ENCODE data around the gene RAX2. TPM values are rescaled to one million over a fixed set of nuclear protein-coding genes. Genes with fewer than 3 reads are reported as not detected.
"Not testable (repeated sequence)": the region's sequence is repeated elsewhere in the genome, so short reads cannot be mapped to it uniquely, and the experiment has no call there.

RAX2 gene
- total RNA-seq, 1 experiment from 2014 or later, result not detected

DNA sequence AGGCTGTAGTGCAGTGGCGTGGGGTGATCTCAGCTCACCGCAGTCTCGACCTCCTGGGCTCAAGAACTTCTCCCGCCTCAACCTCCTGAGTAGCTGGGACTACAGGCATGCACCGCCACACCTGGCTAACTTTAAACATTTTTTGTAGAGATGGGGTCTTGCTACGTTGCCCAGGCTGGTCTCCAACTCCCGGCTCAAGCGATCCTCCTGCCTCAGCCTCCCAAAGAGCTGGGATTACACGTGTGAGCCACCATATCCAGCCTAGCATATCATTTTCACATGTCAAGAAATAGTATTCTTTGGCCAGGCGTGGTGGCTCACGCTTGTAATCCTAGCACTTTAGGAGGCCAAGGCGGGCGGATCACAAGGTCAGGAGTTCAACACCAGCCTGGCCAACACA lies 13.7 kb downstream of the RAX2 start:
- H3K9me2 ChIP-seq (ENCODE audit: insufficient read depth); DNase-seq (ENCODE audit: low read depth, low spot score); H3K9me3 ChIP-seq (ENCODE audit: control insufficient read depth in 1 of 2, insufficient read depth in 1 of 2, low read depth in 1 of 2, low read length in 2 of 2); ATAC-seq; H2AFZ ChIP-seq (ENCODE audit: low read depth, low read length, poor library complexity, severe bottlenecking); RAD21 ChIA-PET (ENCODE audit: low non-redundant PET in 1 of 2, low total read pairs in 2 of 2, uncharacterized antibody in 2 of 2, unreplicated experiment in 2 of 2); H3K4me2 ChIP-seq (ENCODE audit: low read length); H3K27ac ChIP-seq (ENCODE audit: low read depth, low read length); BruUV-seq (replicated peaks); H4K20me1 ChIP-seq (ENCODE audit: insufficient read depth); CTCF ChIA-PET; intact Hi-C loops (cut with micrococcal nuclease); H3K27me3 ChIP-seq (ENCODE audit: insufficient read depth, low read length); H3K36me3 ChIP-seq (ENCODE audit: control insufficient read depth in 1 of 2, insufficient read depth in 2 of 2, low read length in 2 of 2); H3K4me3 ChIP-seq (replicated peaks in 1 of 2; ENCODE audit: low read depth in 1 of 2, low read length in 2 of 2); POLR2A ChIA-PET; H3K9ac ChIP-seq (ENCODE audit: low read length): not testable (repeated sequence)
- H3K79me2 ChIP-seq (ENCODE audit: insufficient read depth, low read length), result peaks cover 29% of the 10 kb centered on the region
- peaks cover 3 to 12% of the 10 kb centered on the region in 2 experiments; a peak in 2 of 4 replicates for H3K4me1 ChIP-seq (ENCODE audit: control insufficient read depth in 1 of 2, insufficient read depth in 2 of 2, low read length in 2 of 2)

DNA sequence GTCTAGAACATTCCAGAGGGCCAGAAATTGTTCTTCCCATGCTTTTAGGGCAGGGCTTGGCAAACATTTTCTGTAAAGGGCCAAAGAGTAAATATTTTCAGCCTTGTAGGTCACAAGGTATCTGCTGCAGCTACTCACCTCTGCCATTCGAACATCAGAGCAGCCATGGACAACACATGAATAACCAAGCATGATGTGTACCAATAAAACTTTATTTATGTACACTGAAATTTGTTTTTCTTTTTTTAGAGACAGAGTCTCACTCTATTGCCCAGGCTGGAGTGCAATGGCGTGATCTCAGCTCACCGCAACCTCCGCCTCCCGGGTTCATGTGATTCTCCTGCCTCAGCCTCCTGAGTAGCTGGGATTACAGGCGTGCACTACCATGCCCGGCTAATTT lies 14.3 kb downstream of the RAX2 start:
- CTCF ChIA-PET, POLR2A ChIA-PET, ATAC-seq: not testable (repeated sequence)

DNA sequence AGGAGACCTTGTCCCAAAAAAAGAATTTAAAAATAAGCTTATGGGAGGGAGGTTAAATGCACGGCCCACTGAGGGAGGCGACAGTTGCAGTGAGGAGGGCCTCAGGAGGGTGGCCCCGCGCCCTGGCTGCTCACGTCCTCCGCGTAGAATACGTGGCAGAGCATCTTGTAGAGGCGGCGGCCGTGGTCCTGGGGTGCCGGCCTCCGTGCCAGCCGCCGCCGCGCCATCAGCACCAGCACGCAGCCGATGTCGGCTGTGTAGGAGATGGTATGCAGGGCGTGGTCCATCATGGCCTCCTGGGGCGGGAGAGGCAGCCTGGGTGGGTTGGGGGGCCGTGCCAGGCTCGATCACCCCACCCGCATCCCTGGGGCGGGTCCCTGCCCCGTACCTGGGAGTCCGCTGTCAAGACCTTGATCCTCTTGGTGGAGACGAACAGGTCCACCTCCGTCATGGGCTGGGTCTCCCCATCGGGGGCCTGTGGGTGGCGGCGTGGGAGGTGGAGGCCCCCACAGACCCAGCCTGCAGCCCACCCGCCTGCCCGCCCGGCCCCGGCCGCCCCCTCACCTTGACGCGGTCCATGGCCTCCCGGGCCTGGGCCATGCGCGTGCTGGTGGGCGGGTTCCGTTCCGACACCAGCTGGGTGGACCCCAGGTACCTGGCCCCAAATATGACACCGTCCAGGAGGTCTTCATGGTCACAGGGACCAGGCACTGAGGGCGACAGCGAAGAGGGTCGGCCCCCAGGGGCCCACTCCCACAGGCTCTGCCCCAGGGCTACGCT lies 18.2 kb downstream of the RAX2 start:
- Histone ChIP-seq H3K9me3 (ENCODE audit: control insufficient read depth in 1 of 2, insufficient read depth in 1 of 2, low read depth in 1 of 2, low read length in 2 of 2) (no peaks in the 10 kb centered on the region), H3K9ac (ENCODE audit: low read length) (no peak overlapping the region), H3K79me2 (ENCODE audit: insufficient read depth, low read length) (peaks cover 1% of the 10 kb centered on the region; the same call in 1 of the 2 replicates), H3K4me1 (ENCODE audit: control insufficient read depth in 1 of 2, insufficient read depth in 2 of 2, low read length in 2 of 2) (no peaks in the 10 kb centered on the region), H3K27me3 (ENCODE audit: insufficient read depth, low read length) (no peaks in the 10 kb centered on the region), H2AFZ (ENCODE audit: low read depth, low read length, poor library complexity, severe bottlenecking) (no peak overlapping the region), H3K36me3 (ENCODE audit: control insufficient read depth in 1 of 2, insufficient read depth in 2 of 2, low read length in 2 of 2) (peaks cover 0 to 3% of the 10 kb centered on the region in 2 experiments; a peak in 2 of 4 replicates), H3K4me3 (replicated peaks in 1 of 2; ENCODE audit: low read depth in 1 of 2, low read length in 2 of 2) (no peak overlapping the region), H4K20me1 (ENCODE audit: insufficient read depth) (no peaks in the 10 kb centered on the region), H3K9me2 (ENCODE audit: insufficient read depth) (no peaks in the 10 kb centered on the region), H3K4me2 (ENCODE audit: low read length) (no peak overlapping the region), H3K27ac (ENCODE audit: low read depth, low read length) (no peak overlapping the region)
- RAD21 ChIA-PET (ENCODE audit: low non-redundant PET in 1 of 2, low total read pairs in 2 of 2, uncharacterized antibody in 2 of 2, unreplicated experiment in 2 of 2), result no interaction called here
- intact Hi-C loops (cut with micrococcal nuclease), result no loop called here
- no TSS peak for BruUV-seq (replicated peaks)
- POLR2A ChIA-PET, result interaction anchor here (1.0 kb wide), 1 partner anchor 8 kb away, joined by 4 read pairs; no protein-coding TSS in a partner anchor
- DNase-seq (ENCODE audit: low read depth, low spot score) (no peak), ATAC-seq (no peak)
- CTCF ChIA-PET, result no interaction called here
- TF ChIP-seq CEBPB (IDR thresholded peaks at IDR 0.05; ENCODE audit: low read depth), result no peak
- TF ChIP-seq SRF (IDR thresholded peaks at IDR 0.05; ENCODE audit: low read depth), result no peak
- TF ChIP-seq ELF1 (IDR thresholded peaks at IDR 0.05; ENCODE audit: borderline replicate concordance, low read depth), result no peak
- TF ChIP-seq, protein P1, sequence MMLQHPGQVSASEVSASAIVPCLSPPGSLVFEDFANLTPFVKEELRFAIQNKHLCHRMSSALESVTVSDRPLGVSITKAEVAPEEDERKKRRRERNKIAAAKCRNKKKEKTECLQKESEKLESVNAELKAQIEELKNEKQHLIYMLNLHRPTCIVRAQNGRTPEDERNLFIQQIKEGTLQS (IDR thresholded peaks at IDR 0.05), result no peak
- no peak for TF ChIP-seq EZH2phosphoT487 (IDR thresholded peaks at IDR 0.05; ENCODE audit: borderline replicate concordance)
- TF ChIP-seq, protein P2, sequence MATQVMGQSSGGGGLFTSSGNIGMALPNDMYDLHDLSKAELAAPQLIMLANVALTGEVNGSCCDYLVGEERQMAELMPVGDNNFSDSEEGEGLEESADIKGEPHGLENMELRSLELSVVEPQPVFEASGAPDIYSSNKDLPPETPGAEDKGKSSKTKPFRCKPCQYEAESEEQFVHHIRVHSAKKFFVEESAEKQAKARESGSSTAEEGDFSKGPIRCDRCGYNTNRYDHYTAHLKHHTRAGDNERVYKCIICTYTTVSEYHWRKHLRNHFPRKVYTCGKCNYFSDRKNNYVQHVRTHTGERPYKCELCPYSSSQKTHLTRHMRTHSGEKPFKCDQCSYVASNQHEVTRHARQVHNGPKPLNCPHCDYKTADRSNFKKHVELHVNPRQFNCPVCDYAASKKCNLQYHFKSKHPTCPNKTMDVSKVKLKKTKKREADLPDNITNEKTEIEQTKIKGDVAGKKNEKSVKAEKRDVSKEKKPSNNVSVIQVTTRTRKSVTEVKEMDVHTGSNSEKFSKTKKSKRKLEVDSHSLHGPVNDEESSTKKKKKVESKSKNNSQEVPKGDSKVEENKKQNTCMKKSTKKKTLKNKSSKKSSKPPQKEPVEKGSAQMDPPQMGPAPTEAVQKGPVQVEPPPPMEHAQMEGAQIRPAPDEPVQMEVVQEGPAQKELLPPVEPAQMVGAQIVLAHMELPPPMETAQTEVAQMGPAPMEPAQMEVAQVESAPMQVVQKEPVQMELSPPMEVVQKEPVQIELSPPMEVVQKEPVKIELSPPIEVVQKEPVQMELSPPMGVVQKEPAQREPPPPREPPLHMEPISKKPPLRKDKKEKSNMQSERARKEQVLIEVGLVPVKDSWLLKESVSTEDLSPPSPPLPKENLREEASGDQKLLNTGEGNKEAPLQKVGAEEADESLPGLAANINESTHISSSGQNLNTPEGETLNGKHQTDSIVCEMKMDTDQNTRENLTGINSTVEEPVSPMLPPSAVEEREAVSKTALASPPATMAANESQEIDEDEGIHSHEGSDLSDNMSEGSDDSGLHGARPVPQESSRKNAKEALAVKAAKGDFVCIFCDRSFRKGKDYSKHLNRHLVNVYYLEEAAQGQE (IDR thresholded peaks at IDR 0.05; ENCODE audit: low read depth), result no peak
- no peak for TF ChIP-seq SIN3A (IDR thresholded peaks at IDR 0.05; ENCODE audit: low read depth)
- no peak for TF ChIP-seq RAD21 (IDR thresholded peaks at IDR 0.05; ENCODE audit: low read depth)
- no peak for TF ChIP-seq POLR2AphosphoS5 (IDR thresholded peaks at IDR 0.05; ENCODE audit: low read depth, low read length)
- TF ChIP-seq POLR2A (IDR thresholded peaks at IDR 0.05; ENCODE audit: borderline replicate concordance, extremely low read depth, insufficient read depth, insufficient read length), result no peak

More for the DNA sequence above, 14.3 kb downstream of the RAX2 start:
- H3K4me3 ChIP-seq (replicated peaks in 1 of 2; ENCODE audit: low read depth in 1 of 2, low read length in 2 of 2); BruUV-seq (replicated peaks); intact Hi-C loops (cut with micrococcal nuclease); H3K9me2 ChIP-seq (ENCODE audit: insufficient read depth); H4K20me1 ChIP-seq (ENCODE audit: insufficient read depth); RAD21 ChIA-PET (ENCODE audit: low non-redundant PET in 1 of 2, low total read pairs in 2 of 2, uncharacterized antibody in 2 of 2, unreplicated experiment in 2 of 2); H2AFZ ChIP-seq (ENCODE audit: low read depth, low read length, poor library complexity, severe bottlenecking); H3K4me2 ChIP-seq (ENCODE audit: low read length); H3K9me3 ChIP-seq (ENCODE audit: control insufficient read depth in 1 of 2, insufficient read depth in 1 of 2, low read depth in 1 of 2, low read length in 2 of 2); H3K4me1 ChIP-seq (ENCODE audit: control insufficient read depth in 1 of 2, insufficient read depth in 2 of 2, low read length in 2 of 2); H3K36me3 ChIP-seq (ENCODE audit: control insufficient read depth in 1 of 2, insufficient read depth in 2 of 2, low read length in 2 of 2); H3K27me3 ChIP-seq (ENCODE audit: insufficient read depth, low read length); H3K27ac ChIP-seq (ENCODE audit: low read depth, low read length); DNase-seq (ENCODE audit: low read depth, low spot score); H3K9ac ChIP-seq (ENCODE audit: low read length): not testable (repeated sequence)
- peaks cover 25% of the 10 kb centered on the region for H3K79me2 ChIP-seq (ENCODE audit: insufficient read depth, low read length)

Data from HCT116 (cell line).